ENCODE data around the gene SEC61A2. TPM values are rescaled to one million over a fixed set of nuclear protein-coding genes. Genes with fewer than 3 reads are reported as not detected.

SEC61A2 gene
- total RNA-seq, 4 donors from 2014 or later: 7.8 to 17.8 (median 13.3) TPM

DNA sequence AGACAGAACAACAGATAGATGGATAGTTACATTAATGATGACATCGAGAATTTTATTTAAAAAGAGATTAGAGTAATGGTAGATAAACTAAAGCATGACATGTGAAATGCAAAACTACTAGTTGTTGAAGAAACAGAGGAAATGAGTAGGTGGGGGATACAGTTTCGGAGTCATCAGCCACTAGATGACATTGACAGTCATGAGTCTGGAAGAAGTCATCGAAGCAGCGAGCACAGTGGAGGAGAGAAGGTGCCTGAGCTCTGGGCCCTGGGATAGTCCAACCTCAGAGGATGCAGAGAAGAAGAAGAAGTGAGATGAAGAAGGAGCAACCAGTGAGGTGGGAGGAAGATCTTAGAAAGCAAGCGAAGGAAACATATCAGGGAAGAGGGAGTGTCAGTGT is 20.2 kb upstream of the SEC61A2 start:
- WGBS, 2 donors: 94 to 98% methylated on average over 5 of the region's 5 CpGs
- H3K27me3 ChIP-seq: no peaks in the 10 kb centered on the region
- H3K9me3 ChIP-seq: no peaks in the 10 kb centered on the region
- no peaks in the 10 kb centered on the region for H3K4me1 ChIP-seq
- H3K4me3 ChIP-seq (replicated peaks in 1 of 3): no peak overlapping the region
- intact Hi-C loops (cut with DNase I): no loop called here
- DNase-seq: no peak
- H3K36me3 ChIP-seq: peaks cover 28 to 36% of the 10 kb centered on the region in 2 donors
- TF ChIP-seq POLR2A (IDR thresholded peaks at IDR 0.05): no peak
- TF ChIP-seq, protein P1, sequence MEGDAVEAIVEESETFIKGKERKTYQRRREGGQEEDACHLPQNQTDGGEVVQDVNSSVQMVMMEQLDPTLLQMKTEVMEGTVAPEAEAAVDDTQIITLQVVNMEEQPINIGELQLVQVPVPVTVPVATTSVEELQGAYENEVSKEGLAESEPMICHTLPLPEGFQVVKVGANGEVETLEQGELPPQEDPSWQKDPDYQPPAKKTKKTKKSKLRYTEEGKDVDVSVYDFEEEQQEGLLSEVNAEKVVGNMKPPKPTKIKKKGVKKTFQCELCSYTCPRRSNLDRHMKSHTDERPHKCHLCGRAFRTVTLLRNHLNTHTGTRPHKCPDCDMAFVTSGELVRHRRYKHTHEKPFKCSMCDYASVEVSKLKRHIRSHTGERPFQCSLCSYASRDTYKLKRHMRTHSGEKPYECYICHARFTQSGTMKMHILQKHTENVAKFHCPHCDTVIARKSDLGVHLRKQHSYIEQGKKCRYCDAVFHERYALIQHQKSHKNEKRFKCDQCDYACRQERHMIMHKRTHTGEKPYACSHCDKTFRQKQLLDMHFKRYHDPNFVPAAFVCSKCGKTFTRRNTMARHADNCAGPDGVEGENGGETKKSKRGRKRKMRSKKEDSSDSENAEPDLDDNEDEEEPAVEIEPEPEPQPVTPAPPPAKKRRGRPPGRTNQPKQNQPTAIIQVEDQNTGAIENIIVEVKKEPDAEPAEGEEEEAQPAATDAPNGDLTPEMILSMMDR (IDR thresholded peaks at IDR 0.05): no peak
- no peak overlapping the region for H3K27ac ChIP-seq

DNA sequence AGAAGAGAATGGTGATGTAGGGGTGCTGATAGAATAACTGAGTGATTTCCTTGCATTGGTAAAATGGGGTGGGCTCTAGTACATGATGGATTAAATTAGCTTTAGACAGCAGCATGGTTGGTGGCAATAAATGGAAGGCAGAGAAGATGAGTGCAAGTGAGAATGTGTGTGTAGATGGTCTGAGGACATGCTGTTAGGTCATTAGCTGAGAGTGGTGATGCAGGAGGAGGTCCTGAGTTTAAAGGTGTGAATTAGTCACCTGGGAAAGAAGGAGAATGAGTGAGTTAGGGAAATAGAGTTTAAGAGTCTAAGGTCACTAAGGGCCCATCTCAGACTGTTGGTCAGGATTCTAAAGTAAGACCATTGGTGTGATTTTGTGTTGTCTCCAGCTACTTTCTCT is 17.9 kb upstream of the SEC61A2 start:
- H3K27me3 ChIP-seq: no peaks in the 10 kb centered on the region
- peaks cover 10 to 23% of the 10 kb centered on the region in 2 donors for H3K36me3 ChIP-seq
- no peak for TF ChIP-seq POLR2A (IDR thresholded peaks at IDR 0.05)
- TF ChIP-seq, protein P1 (IDR thresholded peaks at IDR 0.05): no peak
- DNase-seq: no peak
- H3K4me1 ChIP-seq: no peaks in the 10 kb centered on the region
- no peak overlapping the region for H3K4me3 ChIP-seq (replicated peaks in 1 of 3)
- H3K27ac ChIP-seq: no peak overlapping the region
- intact Hi-C loops (cut with DNase I): no loop called here
- no peaks in the 10 kb centered on the region for H3K9me3 ChIP-seq

DNA sequence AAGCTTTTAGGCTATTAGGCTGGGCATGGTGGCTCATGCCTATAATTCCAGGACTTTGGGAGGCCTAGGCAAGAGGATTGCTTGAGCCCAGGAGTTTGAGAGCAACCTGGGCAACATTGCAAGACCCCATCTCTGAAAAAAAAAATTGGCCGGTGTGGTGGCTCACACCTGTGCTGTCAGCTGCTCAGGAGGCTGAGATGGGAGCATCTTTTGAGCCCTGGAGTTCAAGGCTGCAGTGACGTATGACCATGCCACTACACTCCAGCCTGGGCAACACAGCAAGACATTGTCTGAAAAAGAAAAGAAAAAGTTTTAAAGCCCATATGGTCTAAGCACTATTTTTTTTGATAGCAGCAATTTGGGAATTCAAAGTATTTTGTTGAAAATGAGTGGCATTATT is 15.8 kb upstream of the SEC61A2 start:
- Histone ChIP-seq H3K4me1 (no peaks in the 10 kb centered on the region), H3K36me3 (peaks cover 11 to 15% of the 10 kb centered on the region in 2 donors), H3K4me3 (replicated peaks in 1 of 3) (no peak overlapping the region), H3K9me3 (no peaks in the 10 kb centered on the region), H3K27ac (no peak overlapping the region), H3K27me3 (no peaks in the 10 kb centered on the region)
- DNase-seq: no peak
- no peak for TF ChIP-seq POLR2A (IDR thresholded peaks at IDR 0.05)
- TF ChIP-seq, protein P1 (IDR thresholded peaks at IDR 0.05): no peak
- intact Hi-C loops (cut with DNase I): no loop called here
- 100% methylated on average over 2 of the region's 2 CpGs for WGBS, 2 donors

DNA sequence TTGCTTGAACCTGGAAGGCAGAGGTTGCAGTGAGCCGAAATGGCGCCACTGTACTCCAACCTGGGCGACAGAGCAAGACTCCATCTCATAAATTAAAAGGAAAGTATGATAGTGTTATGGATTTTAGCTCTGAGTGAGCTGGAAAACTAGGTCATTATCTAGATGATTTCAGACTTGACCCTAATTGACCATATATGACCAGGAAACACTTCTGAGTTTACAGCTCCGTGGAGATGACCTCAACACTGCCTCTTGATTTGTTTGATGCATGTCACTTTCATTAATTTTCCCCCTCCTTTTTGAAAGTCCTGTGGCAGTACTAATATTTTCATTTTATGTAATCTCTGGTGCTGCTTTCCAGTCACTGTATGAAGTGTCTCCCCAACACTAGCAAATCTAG is 7.8 kb upstream of the SEC61A2 start:
- Histone ChIP-seq H3K4me1 (peaks cover 15 to 26% of the 10 kb centered on the region in 2 donors), H3K4me3 (replicated peaks in 1 of 3) (no peak overlapping the region), H3K36me3 (peaks cover 5 to 14% of the 10 kb centered on the region in 2 donors), H3K27ac (peak overlapping the region in 1 of 3 donors; percentile 81), H3K9me3 (no peaks in the 10 kb centered on the region), H3K27me3 (no peaks in the 10 kb centered on the region)
- intact Hi-C loops (cut with DNase I): no loop called here
- TF ChIP-seq POLR2A (IDR thresholded peaks at IDR 0.05): no peak
- TF ChIP-seq, protein P1 (IDR thresholded peaks at IDR 0.05): no peak
- no peak for DNase-seq
- 91 to 94% methylated on average over 4 of the region's 4 CpGs for WGBS, 2 donors

DNA sequence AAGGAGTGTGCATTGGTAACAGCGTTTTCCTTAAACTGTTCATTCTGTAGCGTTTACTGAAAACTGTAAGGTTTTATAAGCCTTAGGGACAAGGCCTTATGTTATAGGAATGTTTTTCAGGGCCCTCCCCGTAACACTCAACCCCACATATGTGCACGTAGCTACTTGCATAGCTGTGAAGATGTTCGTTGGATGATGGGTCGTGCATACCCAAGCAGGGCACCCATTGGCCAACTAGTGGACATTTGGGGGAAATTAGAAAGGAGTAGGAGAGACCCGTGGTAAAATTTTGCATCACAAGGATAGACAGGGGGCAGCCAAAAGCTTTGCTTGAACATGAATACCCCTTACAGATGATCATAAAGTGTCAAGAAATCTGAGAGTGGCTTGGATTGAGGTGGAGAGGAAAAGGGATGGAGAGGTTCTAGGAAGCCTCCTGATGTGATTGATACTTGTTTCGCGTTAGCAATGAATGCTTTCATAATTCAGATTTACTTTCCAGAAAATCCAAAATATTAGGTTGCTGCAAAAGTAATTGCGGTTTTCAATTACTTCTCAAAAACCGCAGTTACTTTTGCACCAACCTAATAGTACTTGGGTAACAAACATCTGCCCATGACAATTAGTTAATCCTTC is 878 bp downstream of the SEC61A2 start:
- H3K27ac ChIP-seq: peak overlapping the region in 2 of 3 donors; percentile 59 to 72
- H3K4me1 ChIP-seq: peaks cover 6 to 7% of the 10 kb centered on the region in 2 donors
- DNase-seq: peak; percentile 17
- TF ChIP-seq, protein P1 (IDR thresholded peaks at IDR 0.05): peak in 3 of 6 experiments; percentile 17 to 46 (median 33)
- no peak for TF ChIP-seq POLR2A (IDR thresholded peaks at IDR 0.05)
- no peaks in the 10 kb centered on the region for H3K9me3 ChIP-seq
- no peaks in the 10 kb centered on the region for H3K27me3 ChIP-seq
- H3K4me3 ChIP-seq (replicated peaks in 1 of 3): peak overlapping the region; percentile 69 to 97 (median 94)
- intact Hi-C loops (cut with DNase I): loop anchor here (5.0 kb wide), 1 partner anchor 63 kb away; the partner anchor contains the start of gene DHTKD1
- H3K36me3 ChIP-seq: no peaks in the 10 kb centered on the region
- 24 to 27% methylated on average over 11 of the region's 11 CpGs for WGBS, 2 donors
